Prostate gland (tissue), 2 donors: ENCODE results near the gene MAPK8IP1.

Experiments used
- CTCF ChIP-seq, 4 experiments: fragments of 200-600 bp in 2 of 4; fragments of 450-650 bp in 2 of 4; sonication (generic) in 2 of 4; IDR thresholded peaks; 1 replicate in 3 of 4; 2 replicates in 1 of 4; pipeline ENCODE4 v1.5.1; 2016 to 2019; ENCODE audit warnings: antibody characterized with exemption in 4 of 4, mild to moderate bottlenecking in 2 of 4, moderate library complexity in 2 of 4
- POLR2A ChIP-seq: fragments of 450-650 bp; IDR thresholded peaks from one replicate; pipeline ENCODE4 v1.6.1; 2016; ENCODE audit warnings: antibody characterized with exemption, mild to moderate bottlenecking
- POLR2AphosphoS5 ChIP-seq: sonication (generic); formaldehyde crosslinking; IDR thresholded peaks from one replicate; pipeline ENCODE4 v1.6.1; 2017; ENCODE audit warnings: antibody characterized with exemption

DNA sequence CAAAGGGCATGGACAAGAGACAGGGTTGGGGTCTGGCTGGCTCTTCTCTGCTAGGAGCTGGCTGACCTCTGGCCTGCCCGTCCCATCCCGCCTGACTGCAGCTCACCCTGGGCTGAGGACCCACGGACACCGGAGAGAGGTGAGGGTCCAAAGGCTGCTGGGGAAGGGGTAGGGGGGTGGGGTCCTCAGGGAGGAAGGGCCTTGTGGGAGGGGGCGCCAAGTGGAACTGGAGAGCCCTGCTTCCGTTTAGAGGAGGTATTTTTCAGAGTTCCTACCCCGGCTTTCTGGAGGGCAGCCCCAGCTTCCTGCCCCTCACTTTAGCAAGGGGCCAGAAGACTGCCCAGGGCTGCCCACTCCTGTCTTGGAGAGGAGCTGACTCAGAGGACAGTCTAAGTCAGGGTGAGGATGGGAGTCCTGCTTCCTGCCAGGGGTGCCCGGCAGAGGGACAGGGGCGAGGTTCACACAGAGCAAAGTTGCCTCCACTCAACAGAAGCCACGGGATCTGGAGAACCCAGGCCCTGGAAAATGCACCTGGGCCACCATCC lies 44.1 kb downstream of the MAPK8IP1 start:
- TF ChIP-seq CTCF (IDR thresholded peaks at IDR 0.05) = no peak
- no peak for TF ChIP-seq POLR2A
- no peak for TF ChIP-seq POLR2AphosphoS5
